KOPT-K1 (cell line): ENCODE data around the gene URM1.

Experiments
- H3K27ac ChIP-seq: fragments of 200-600 bp; sonication (generic); 2 replicates; pipeline ENCODE4 v1.5.1; 2016; ENCODE audit warnings: antibody characterized with exemption, mild to moderate bottlenecking, low read depth, low read length; ENCODE audit not compliant: poor library complexity, severe bottlenecking
- H3K36me3 ChIP-seq: fragments of 200-600 bp; sonication (generic); 2 replicates; pipeline ENCODE4 v1.5.1; 2017; ENCODE audit warnings: antibody characterized with exemption, mild to moderate bottlenecking, low read length, moderate library complexity; ENCODE audit not compliant: insufficient read depth
- H3K9me3 ChIP-seq: fragments of 200-600 bp; sonication (generic); 2 replicates; pipeline ENCODE4 v1.5.1; 2017; ENCODE audit warnings: antibody characterized with exemption, low read length, mild to moderate bottlenecking; ENCODE audit not compliant: insufficient read depth, poor library complexity, severe bottlenecking

The URM1 gene

GRCh38 chr9:128365525-128365924 is 5.6 kb upstream of the URM1 start:
- Histone ChIP-seq H3K36me3 (no peaks in the 10 kb centered on the region), H3K27ac (peak overlapping the region; percentile 91)

GRCh38 chr9:128369024-128369706 is 2.0 kb upstream of the URM1 start:
- Histone ChIP-seq H3K36me3 (peaks cover 5% of the 10 kb centered on the region; the same call in 1 of the 2 replicates), H3K9me3 (no peaks in the 10 kb centered on the region), H3K27ac (no peak overlapping the region)

More at GRCh38 chr9:128365525-128365924, 5.6 kb upstream of the URM1 start:
- H3K9me3 ChIP-seq: no peaks in the 10 kb centered on the region

- Histone ChIP-seq H3K36me3 (peaks cover 13% of the 10 kb centered on the region; the same call in 1 of the 2 replicates), H3K27ac (peak overlapping the region; percentile 76), H3K9me3 (no peaks in the 10 kb centered on the region)
Observed at GRCh38 chr9:128370367-128370751, 815 bp upstream of the URM1 start.

- H3K36me3 ChIP-seq: peaks cover 13% of the 10 kb centered on the region; the same call in 1 of the 2 replicates
- H3K27ac ChIP-seq: peak overlapping the region; percentile 76
- H3K9me3 ChIP-seq: no peaks in the 10 kb centered on the region
Observed at GRCh38 chr9:128371630-128372117, 500 bp downstream of the URM1 start.

- H3K27ac ChIP-seq: peak overlapping the region; percentile 76
- no peaks in the 10 kb centered on the region for H3K9me3 ChIP-seq
- H3K36me3 ChIP-seq: peaks cover 13% of the 10 kb centered on the region; the same call in 1 of the 2 replicates
Observed at GRCh38 chr9:128372188-128372641, 1.0 kb downstream of the URM1 start.

GRCh38 chr9:128372784-128373183 is 1.6 kb downstream of the URM1 start:
- Histone ChIP-seq H3K27ac (no peak overlapping the region), H3K36me3 (peaks cover 16% of the 10 kb centered on the region)

GRCh38 chr9:128374221-128374675 is 3.1 kb downstream of the URM1 start:
- Histone ChIP-seq H3K36me3 (peaks cover 28% of the 10 kb centered on the region), H3K27ac (no peak overlapping the region), H3K9me3 (no peaks in the 10 kb centered on the region)

More at GRCh38 chr9:128372784-128373183, 1.6 kb downstream of the URM1 start:
- no peaks in the 10 kb centered on the region for H3K9me3 ChIP-seq

GRCh38 chr9:128375865-128376264 is 4.7 kb downstream of the URM1 start:
- Histone ChIP-seq H3K27ac (no peak overlapping the region), H3K36me3 (peaks cover 40% of the 10 kb centered on the region), H3K9me3 (no peaks in the 10 kb centered on the region)

- Histone ChIP-seq H3K9me3 (no peaks in the 10 kb centered on the region), H3K36me3 (peaks cover 88% of the 10 kb centered on the region), H3K27ac (no peak overlapping the region)
Observed at GRCh38 chr9:128382261-128382660, 11.1 kb downstream of the URM1 start.

- Histone ChIP-seq H3K36me3 (peaks cover 91% of the 10 kb centered on the region), H3K9me3 (no peaks in the 10 kb centered on the region), H3K27ac (no peak overlapping the region)
Observed at GRCh38 chr9:128383007-128383753, 12.0 kb downstream of the URM1 start.

- Histone ChIP-seq H3K27ac (no peak overlapping the region), H3K36me3 (peaks cover 91% of the 10 kb centered on the region), H3K9me3 (no peaks in the 10 kb centered on the region)
Observed at GRCh38 chr9:128383791-128384190, 12.6 kb downstream of the URM1 start.

- no peak overlapping the region for H3K27ac ChIP-seq
- peaks cover 97% of the 10 kb centered on the region for H3K36me3 ChIP-seq
- H3K9me3 ChIP-seq: no peaks in the 10 kb centered on the region
Observed at GRCh38 chr9:128384801-128385495, 13.8 kb downstream of the URM1 start.

- no peaks in the 10 kb centered on the region for H3K9me3 ChIP-seq
- no peak overlapping the region for H3K27ac ChIP-seq
- H3K36me3 ChIP-seq: peaks cover 97% of the 10 kb centered on the region
Observed at GRCh38 chr9:128385496-128386460, 14.6 kb downstream of the URM1 start.

- Histone ChIP-seq H3K36me3 (peaks cover 86% of the 10 kb centered on the region), H3K9me3 (no peaks in the 10 kb centered on the region), H3K27ac (no peak overlapping the region)
Observed at GRCh38 chr9:128388150-128388549, 17.0 kb downstream of the URM1 start.
